ENCODE data around the gene HINT2.

HINT2 gene

GRCh38 chr9:35814841-35815543, at the start of gene HINT2:
Gene HINT2, minus strand, starts transcription at chr9:35815042. Its CDS starts 63 bp downstream, at chr9:35814979.
- peak; percentile 95 to 97 for DNase-seq (ENCODE audit: low read depth in 2 of 2)

GRCh38 chr9:35863583-35863982, 48.7 kb upstream of the HINT2 start:
- no peak for DNase-seq (ENCODE audit: low read depth in 2 of 2)

GRCh38 chr9:35862328-35862727, 47.5 kb upstream of the HINT2 start:
- no peak for DNase-seq (ENCODE audit: low read depth in 2 of 2)

GRCh38 chr9:35861161-35861897, 46.5 kb upstream of the HINT2 start:
- DNase-seq (ENCODE audit: low read depth in 2 of 2) = no peak

- DNase-seq (ENCODE audit: low read depth in 2 of 2) = no peak
These were observed 45.1 kb upstream of the HINT2 start for GRCh38 chr9:35859990-35860339.

GRCh38 chr9:35859310-35859989, 44.6 kb upstream of the HINT2 start:
- DNase-seq (ENCODE audit: low read depth in 2 of 2) = no peak

GRCh38 chr9:35858458-35858857, 43.6 kb upstream of the HINT2 start:
- no peak for DNase-seq (ENCODE audit: low read depth in 2 of 2)

GRCh38 chr9:35856882-35857281, 42.0 kb upstream of the HINT2 start:
- no peak for DNase-seq (ENCODE audit: low read depth in 2 of 2)

- DNase-seq (ENCODE audit: low read depth in 2 of 2) = no peak
These were observed 41.4 kb upstream of the HINT2 start for GRCh38 chr9:35856206-35856605.

- no peak for DNase-seq (ENCODE audit: low read depth in 2 of 2)
These were observed 39.4 kb upstream of the HINT2 start for GRCh38 chr9:35854091-35854762.

- no peak for DNase-seq (ENCODE audit: low read depth in 2 of 2)
These were observed 38.3 kb upstream of the HINT2 start for GRCh38 chr9:35852876-35853865.

- DNase-seq (ENCODE audit: low read depth in 2 of 2) = no peak
These were observed 37.5 kb upstream of the HINT2 start for GRCh38 chr9:35852267-35852815.

GRCh38 chr9:35847792-35848572, 33.1 kb upstream of the HINT2 start:
- DNase-seq (ENCODE audit: low read depth in 2 of 2) = no peak

GRCh38 chr9:35845824-35846771, 31.3 kb upstream of the HINT2 start:
- DNase-seq (ENCODE audit: low read depth in 2 of 2) = no peak

- DNase-seq (ENCODE audit: low read depth in 2 of 2) = no peak
These were observed 29.9 kb upstream of the HINT2 start for GRCh38 chr9:35844628-35845270.

- no peak for DNase-seq (ENCODE audit: low read depth in 2 of 2)
These were observed 28.0 kb upstream of the HINT2 start for GRCh38 chr9:35842795-35843194.

GRCh38 chr9:35842020-35842745, 27.3 kb upstream of the HINT2 start:
- DNase-seq (ENCODE audit: low read depth in 2 of 2) = no peak

- no peak for DNase-seq (ENCODE audit: low read depth in 2 of 2)
These were observed 26.7 kb upstream of the HINT2 start for GRCh38 chr9:35841645-35841900.

All from stimulated activated CD4-positive, alpha-beta T cell treated with anti-CD3 and anti-CD28 coated beads, Interleukin-1b, Interleukin-23, amount 100 ng/mL, for 4 hours (primary cell).